Kidney epithelial cell (primary cell): ENCODE results near the gene ARTN. TPM values are rescaled to one million over a fixed set of nuclear protein-coding genes. Genes with fewer than 3 reads are reported as not detected.

Source experiments
- DNase-seq: peaks from one replicate; pipeline ENCODE4 v3.0.0-alpha.2; 2010; ENCODE audit warnings: low read depth
- H3K27me3 ChIP-seq: 2 replicates; pipeline ENCODE4 v1.6.0; 2011; ENCODE audit warnings: low read length; ENCODE audit not compliant: control insufficient read depth, insufficient read depth
- H3K36me3 ChIP-seq: 2 replicates; pipeline ENCODE4 v1.5.1; 2011; ENCODE audit warnings: low read length; ENCODE audit not compliant: control insufficient read depth, insufficient read depth
- H3K4me3 ChIP-seq: 2 replicates; pipeline ENCODE4 v1.5.1; 2011; ENCODE audit warnings: low read depth, mild to moderate bottlenecking, control low read depth, low read length
- total RNA-seq: library from RNA; depleted of rRNA; stranded (reverse); fragments of >200 nt; gene quantifications from 2 replicates; pipeline ENCODE4 v1.2.3, GENCODE V29; 2015
- TF ChIP-seq, protein P1 (sequence below): IDR thresholded peaks from 2 replicates; pipeline ENCODE4 v1.5.1; 2011; ENCODE audit warnings: mild to moderate bottlenecking, moderate library complexity, low read length, control low read depth, inconsistent platforms; ENCODE audit not compliant: insufficient read depth, poor library complexity, severe bottlenecking

ARTN gene, protein sequence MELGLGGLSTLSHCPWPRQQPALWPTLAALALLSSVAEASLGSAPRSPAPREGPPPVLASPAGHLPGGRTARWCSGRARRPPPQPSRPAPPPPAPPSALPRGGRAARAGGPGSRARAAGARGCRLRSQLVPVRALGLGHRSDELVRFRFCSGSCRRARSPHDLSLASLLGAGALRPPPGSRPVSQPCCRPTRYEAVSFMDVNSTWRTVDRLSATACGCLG
- total RNA-seq, result 3.9 and 4.7 TPM in 2 replicates

DNA sequence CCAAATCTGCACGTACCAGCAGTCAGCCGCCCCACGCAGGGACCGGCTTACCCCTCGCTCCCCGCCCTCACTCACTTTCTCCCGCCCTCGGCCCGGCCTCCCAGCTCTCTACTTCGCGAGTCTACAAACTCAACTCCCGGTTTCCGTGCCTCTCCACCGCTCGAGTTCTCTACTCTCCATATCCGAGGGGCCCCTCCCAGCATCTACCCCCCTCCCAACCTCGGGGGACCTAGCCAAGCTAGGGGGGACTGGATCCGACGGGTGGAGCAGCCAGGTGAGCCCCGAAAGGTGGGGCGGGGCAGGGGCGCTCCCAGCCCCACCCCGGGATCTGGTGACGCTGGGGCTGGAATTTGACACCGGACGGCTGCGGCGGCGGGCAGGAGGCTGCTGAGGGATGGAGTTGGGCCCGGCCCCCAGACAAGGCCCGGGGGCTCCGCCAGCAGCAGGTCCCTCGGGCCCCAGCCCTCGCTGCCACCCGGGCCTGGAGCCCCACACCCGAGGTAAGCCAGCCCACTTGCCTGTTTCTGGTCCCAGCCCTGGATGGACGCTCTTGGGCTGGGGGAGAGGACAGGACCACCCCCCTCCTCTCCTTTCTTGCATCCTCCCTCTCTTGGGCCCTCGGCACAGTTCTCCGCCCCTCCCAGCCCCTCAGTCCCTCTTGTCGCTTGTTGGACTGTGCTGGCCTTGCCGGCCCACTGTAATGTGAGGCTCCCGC, at the start of gene ARTN:
Gene ARTN (plus strand): TSS at position 416 of the 715 bp plus-strand sequence. CDS start 1,856 bp downstream, outside the sequence.
- DNase-seq, result no peak
- no peaks in the 10 kb centered on the region for H3K27me3 ChIP-seq

DNA sequence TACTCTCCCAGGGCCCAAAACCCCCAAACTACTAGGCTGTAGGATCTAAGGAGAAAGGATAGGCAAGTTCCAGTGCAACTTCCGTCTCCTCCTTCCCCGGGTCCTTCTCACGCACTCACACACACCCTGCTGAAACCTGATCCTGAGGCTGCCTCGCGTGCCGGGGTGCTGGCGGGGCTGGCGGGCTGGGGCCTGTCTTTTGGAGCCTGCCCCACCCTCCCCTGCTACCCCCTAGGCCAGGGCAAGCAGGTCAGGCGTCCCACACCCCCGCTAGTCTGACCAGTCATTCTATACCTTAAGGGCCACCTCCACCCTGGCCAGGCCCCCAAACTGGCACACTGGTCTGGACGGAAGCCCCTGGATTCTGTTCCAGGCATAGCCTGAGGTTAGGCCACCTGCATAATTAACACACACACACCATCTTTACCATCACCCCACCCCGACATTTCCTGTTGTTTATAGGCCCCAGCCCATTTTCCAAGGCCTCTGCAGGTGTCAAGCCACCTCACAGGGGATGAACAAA, 48.3 kb upstream of the ARTN start:
- Histone ChIP-seq H3K4me3 (no peak overlapping the region), H3K27me3 (no peaks in the 10 kb centered on the region), H3K36me3 (no peaks in the 10 kb centered on the region)
- TF ChIP-seq, protein P1, sequence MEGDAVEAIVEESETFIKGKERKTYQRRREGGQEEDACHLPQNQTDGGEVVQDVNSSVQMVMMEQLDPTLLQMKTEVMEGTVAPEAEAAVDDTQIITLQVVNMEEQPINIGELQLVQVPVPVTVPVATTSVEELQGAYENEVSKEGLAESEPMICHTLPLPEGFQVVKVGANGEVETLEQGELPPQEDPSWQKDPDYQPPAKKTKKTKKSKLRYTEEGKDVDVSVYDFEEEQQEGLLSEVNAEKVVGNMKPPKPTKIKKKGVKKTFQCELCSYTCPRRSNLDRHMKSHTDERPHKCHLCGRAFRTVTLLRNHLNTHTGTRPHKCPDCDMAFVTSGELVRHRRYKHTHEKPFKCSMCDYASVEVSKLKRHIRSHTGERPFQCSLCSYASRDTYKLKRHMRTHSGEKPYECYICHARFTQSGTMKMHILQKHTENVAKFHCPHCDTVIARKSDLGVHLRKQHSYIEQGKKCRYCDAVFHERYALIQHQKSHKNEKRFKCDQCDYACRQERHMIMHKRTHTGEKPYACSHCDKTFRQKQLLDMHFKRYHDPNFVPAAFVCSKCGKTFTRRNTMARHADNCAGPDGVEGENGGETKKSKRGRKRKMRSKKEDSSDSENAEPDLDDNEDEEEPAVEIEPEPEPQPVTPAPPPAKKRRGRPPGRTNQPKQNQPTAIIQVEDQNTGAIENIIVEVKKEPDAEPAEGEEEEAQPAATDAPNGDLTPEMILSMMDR, result no peak
- DNase-seq, result no peak

More for the DNA sequence above, at the start of gene ARTN:
- Histone ChIP-seq H3K36me3 (peaks cover 3% of the 10 kb centered on the region), H3K4me3 (peak within 1 kb of the TSS; percentile 48)
- TF ChIP-seq, protein P1, result no peak

DNA sequence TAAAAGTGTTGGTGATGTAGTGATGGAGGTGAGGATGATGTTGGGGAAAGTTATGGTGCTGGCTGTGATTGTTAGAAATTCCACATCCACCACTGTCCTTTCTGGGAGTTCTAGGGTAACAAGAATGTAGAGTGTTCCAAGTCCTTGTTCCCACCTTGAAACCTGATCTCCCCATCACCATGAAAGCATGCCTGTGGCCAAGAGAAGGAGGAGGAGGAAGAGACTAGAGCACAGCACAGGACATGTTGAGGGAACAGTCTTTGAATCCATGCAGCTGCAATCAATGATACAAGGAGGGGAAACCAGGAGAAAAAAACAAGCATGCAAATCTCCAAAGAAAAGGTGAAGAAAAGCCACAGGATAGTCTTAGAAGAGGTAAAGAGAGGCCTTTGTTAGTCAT, 45.9 kb upstream of the ARTN start:
- no peak for DNase-seq
- no peaks in the 10 kb centered on the region for H3K27me3 ChIP-seq
- no peak overlapping the region for H3K4me3 ChIP-seq
- TF ChIP-seq, protein P1, result no peak
- no peaks in the 10 kb centered on the region for H3K36me3 ChIP-seq

DNA sequence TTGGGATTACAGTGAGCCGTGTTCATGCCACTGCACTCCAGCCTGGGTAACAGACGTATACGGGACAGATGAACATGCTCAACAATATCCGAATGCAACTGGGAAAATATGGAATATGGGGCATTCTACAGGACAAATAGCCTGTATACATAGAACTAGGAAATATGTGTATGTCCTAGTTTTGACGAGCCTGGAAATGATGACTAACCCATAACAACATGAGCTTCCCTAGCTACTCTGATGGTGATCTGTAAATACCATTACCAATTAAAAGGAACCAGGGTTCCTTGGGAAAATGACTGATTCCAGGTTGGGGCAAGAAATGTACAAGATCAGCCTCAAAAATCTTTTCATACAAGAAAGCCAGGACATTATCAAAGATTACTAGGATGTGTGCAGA, 42.8 kb upstream of the ARTN start:
- Histone ChIP-seq H3K27me3 (no peaks in the 10 kb centered on the region), H3K36me3 (no peaks in the 10 kb centered on the region), H3K4me3 (no peak overlapping the region)
- no peak for DNase-seq
- TF ChIP-seq, protein P1, result no peak

DNA sequence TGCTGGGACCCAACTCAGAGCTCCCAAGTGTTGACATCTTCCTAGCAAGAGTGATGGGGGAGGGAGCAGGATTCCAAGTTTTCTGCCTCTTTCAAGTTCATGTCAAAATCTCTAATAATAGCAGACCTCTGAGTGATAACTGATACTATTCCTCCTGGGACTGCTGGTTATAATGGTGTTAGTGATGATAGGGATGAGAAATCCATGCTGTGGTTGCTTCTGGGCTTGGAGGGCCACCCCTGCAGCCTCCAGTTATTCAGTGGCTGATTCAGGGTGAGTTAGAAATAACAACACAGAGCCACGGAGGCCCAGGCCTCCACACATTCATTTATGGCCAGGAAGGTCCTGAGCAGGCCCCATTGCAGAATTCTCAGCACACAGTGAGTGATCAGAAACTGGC, 40.6 kb upstream of the ARTN start:
- Histone ChIP-seq H3K36me3 (no peaks in the 10 kb centered on the region), H3K27me3 (no peaks in the 10 kb centered on the region), H3K4me3 (no peak overlapping the region)
- no peak for DNase-seq
- TF ChIP-seq, protein P1, result no peak

GRCh38 chr1:43898981-43899380, 34.6 kb upstream of the ARTN start:
- DNase-seq, result no peak
- TF ChIP-seq, protein P1, result no peak
- Histone ChIP-seq H3K36me3 (peaks cover 2% of the 10 kb centered on the region), H3K27me3 (no peaks in the 10 kb centered on the region), H3K4me3 (no peak overlapping the region)
